ENCODE results near the gene BAZ2A. TPM values are rescaled to one million over a fixed set of nuclear protein-coding genes. Genes with fewer than 3 reads are reported as not detected.
A peak's percentile ranks its signal among the peaks of the same experiment; 100 is the strongest.
"Not testable (repeated sequence)": the region's sequence is repeated elsewhere in the genome, so short reads cannot be mapped to it uniquely, and the experiment has no call there.

Gene BAZ2A
- total RNA-seq, 4 donors from 2014 or later, result 40.5 to 65.8 (median 55.4) TPM

DNA sequence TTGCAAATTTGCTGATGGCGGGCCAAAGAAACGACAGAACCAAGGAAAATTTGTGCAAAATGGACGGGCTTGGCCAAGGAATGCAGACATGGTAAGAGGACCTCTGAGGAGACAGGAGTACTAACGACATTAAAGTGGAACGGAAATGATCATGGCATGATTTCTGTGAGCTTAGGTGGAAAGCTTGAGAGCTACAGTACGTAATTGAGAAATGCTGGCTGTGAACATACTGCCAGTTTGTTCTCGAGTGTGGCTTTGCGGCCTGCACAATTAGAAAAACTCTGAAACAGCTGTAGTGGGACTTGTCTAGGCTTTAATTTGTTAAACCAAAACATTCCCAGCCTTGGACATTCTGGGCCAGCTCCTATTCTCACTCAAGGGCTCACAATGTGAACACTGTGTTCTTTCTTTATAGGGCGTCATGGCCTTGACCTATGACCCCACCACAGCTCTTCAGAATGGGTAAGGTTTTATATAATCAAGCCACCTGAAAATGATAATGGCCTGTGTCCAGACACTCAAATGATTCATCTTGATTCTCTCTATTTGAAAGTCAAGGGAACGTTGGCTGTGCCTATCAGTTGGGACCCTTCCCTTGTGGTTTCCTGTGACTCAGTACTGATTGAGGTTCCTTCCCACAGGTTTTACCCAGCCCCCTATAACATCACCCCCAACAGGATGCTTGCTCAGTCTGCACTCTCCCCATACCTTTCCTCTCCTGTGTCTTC is 48.5 kb downstream of the BAZ2A start:
- intact Hi-C loops (cut with DNase I; ENCODE audit: low total_unique reads), result no loop called here
- in situ Hi-C loops (cut with MboI; ENCODE audit: low sequenced_read_pairs in 4 of 4), result no loop called here
- TF ChIP-seq, protein P1, sequence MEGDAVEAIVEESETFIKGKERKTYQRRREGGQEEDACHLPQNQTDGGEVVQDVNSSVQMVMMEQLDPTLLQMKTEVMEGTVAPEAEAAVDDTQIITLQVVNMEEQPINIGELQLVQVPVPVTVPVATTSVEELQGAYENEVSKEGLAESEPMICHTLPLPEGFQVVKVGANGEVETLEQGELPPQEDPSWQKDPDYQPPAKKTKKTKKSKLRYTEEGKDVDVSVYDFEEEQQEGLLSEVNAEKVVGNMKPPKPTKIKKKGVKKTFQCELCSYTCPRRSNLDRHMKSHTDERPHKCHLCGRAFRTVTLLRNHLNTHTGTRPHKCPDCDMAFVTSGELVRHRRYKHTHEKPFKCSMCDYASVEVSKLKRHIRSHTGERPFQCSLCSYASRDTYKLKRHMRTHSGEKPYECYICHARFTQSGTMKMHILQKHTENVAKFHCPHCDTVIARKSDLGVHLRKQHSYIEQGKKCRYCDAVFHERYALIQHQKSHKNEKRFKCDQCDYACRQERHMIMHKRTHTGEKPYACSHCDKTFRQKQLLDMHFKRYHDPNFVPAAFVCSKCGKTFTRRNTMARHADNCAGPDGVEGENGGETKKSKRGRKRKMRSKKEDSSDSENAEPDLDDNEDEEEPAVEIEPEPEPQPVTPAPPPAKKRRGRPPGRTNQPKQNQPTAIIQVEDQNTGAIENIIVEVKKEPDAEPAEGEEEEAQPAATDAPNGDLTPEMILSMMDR (IDR thresholded peaks at IDR 0.05 in 4 of 5, conservative IDR thresholded peaks at IDR 0.05 in 1 of 5), result no peak
- TF ChIP-seq POLR2A (IDR thresholded peaks at IDR 0.05), result no peak
- Histone ChIP-seq H3K36me3 (peaks cover 0 to 12% of the 10 kb centered on the region in 2 donors), H3K4me1 (no peaks in the 10 kb centered on the region), H3K27me3 (no peaks in the 10 kb centered on the region), H3K4me3 (no peak overlapping the region), H3K27ac (no peak overlapping the region), H3K9me3 (no peaks in the 10 kb centered on the region)
- DNase-seq (no peak), ATAC-seq (no peak)

DNA sequence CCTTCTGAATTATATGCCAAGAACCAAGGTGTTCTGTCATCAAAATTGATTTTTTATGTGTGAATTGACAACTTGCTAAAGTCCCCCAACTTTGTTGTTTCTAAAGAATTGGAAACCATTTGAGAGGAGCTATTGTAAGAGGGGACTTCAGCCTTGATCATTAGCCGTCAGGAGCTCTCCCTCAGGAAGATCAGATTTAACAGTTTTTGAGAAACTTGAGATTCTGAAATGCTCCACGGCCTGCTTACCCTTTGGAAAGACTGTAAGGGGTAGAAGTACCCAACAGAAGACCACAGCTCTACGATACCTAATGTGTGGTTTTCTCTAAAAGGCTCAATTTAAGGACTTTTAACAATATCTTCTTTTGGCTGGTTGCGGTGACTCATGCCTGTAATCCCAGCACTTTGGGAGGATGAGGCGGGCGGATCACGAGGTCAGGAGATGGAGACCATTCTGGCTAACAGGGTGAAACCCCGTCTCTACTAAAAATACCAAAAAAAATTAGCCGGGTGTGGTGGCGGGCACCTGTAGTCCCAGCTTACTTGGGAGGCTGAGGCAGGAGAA is 51.1 kb downstream of the BAZ2A start:
- intact Hi-C loops (cut with DNase I; ENCODE audit: low total_unique reads), result no loop called here
- H3K4me3 ChIP-seq, result no peak overlapping the region
- TF ChIP-seq, protein P1 (IDR thresholded peaks at IDR 0.05 in 4 of 5, conservative IDR thresholded peaks at IDR 0.05 in 1 of 5), result no peak
- TF ChIP-seq POLR2A (IDR thresholded peaks at IDR 0.05), result no peak
- ATAC-seq, result no peak
- peaks cover 0 to 12% of the 10 kb centered on the region in 2 donors for H3K36me3 ChIP-seq
- in situ Hi-C loops (cut with MboI; ENCODE audit: low sequenced_read_pairs in 4 of 4), result no loop called here
- H3K27ac ChIP-seq, result no peak overlapping the region
- no peaks in the 10 kb centered on the region for H3K9me3 ChIP-seq
- H3K27me3 ChIP-seq, result no peaks in the 10 kb centered on the region
- no peak for DNase-seq
- H3K4me1 ChIP-seq, result no peaks in the 10 kb centered on the region

DNA sequence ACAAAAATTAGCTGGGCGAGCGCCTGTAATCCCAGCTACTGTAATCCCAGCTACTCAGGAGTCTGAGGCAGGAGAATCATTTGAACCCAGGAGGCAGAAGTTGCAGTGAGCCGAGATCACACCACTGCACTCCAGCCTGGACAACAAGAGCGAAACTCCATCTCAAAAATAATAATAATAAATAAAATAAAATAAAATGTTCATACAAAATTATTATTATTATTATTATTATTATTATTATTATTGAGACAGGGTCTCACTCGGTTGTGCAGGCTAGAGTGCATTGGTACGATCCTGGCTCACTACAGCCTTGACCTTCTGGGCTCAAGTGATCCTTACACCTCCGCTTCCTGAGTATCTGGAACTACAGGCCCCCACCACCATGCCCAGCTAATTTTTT is 52.9 kb downstream of the BAZ2A start:
- H3K4me1 ChIP-seq; H3K27ac ChIP-seq; intact Hi-C loops (cut with DNase I; ENCODE audit: low total_unique reads); ATAC-seq; H3K27me3 ChIP-seq; H3K4me3 ChIP-seq; H3K9me3 ChIP-seq; DNase-seq; in situ Hi-C loops (cut with MboI; ENCODE audit: low sequenced_read_pairs in 4 of 4): not testable (repeated sequence)
- peaks cover 0 to 12% of the 10 kb centered on the region in 2 donors for H3K36me3 ChIP-seq

DNA sequence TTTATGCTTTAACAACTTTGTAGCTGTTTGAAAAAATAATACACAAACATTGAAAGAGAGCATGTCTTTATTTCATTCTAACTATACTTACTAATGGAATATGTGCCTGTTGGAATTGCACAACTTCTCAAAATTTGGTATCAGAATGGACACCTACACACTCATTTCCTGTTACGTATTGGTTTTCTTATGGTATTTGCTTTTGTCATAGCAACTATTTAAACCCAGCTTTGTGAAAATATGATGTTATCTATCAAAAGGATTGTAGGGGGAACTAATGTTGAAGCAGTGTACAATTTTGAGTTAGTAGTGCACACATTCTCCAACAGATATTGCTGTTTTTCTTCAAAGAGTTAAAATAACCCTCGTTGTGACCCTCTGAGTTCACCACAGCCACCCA is 55.9 kb downstream of the BAZ2A start:
- no peak overlapping the region for H3K4me3 ChIP-seq
- peaks cover 0 to 3% of the 10 kb centered on the region in 2 donors for H3K4me1 ChIP-seq
- no peaks in the 10 kb centered on the region for H3K27me3 ChIP-seq
- no peak overlapping the region for H3K27ac ChIP-seq
- no peaks in the 10 kb centered on the region for H3K9me3 ChIP-seq
- DNase-seq (no peak), ATAC-seq (no peak)
- no peaks in the 10 kb centered on the region for H3K36me3 ChIP-seq
- in situ Hi-C loops (cut with MboI; ENCODE audit: low sequenced_read_pairs in 4 of 4), result no loop called here
- intact Hi-C loops (cut with DNase I; ENCODE audit: low total_unique reads), result no loop called here
- TF ChIP-seq, protein P1 (IDR thresholded peaks at IDR 0.05 in 4 of 5, conservative IDR thresholded peaks at IDR 0.05 in 1 of 5), result no peak
- TF ChIP-seq POLR2A (IDR thresholded peaks at IDR 0.05), result no peak

DNA sequence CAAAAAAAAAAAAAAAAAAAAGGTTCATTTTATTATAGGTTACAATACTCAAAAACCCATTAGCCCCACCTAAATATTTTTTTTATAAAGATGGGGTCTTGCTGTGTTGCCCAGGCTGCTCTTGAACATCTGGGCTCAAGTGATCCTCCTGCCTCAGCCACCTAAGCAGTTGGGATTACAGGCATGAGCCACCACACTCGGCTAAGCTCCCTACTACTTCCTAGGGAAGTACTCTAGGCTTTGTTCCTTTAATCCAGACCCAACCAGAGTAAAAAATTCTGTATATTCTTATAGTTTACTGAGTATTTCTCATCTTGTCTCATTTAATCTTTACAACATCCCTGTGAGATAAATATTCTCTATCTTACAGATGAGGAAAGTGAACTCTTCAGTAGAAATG is 57.8 kb downstream of the BAZ2A start:
- Histone ChIP-seq H3K4me1 (peaks cover 0 to 5% of the 10 kb centered on the region in 2 donors), H3K27ac (peak overlapping the region in 1 of 4 donors; percentile 25), H3K4me3 (no peak overlapping the region), H3K36me3 (no peaks in the 10 kb centered on the region), H3K9me3 (no peaks in the 10 kb centered on the region), H3K27me3 (no peaks in the 10 kb centered on the region)
- DNase-seq (no peak), ATAC-seq (no peak)
- intact Hi-C loops (cut with DNase I; ENCODE audit: low total_unique reads) (no loop called here), in situ Hi-C loops (cut with MboI; ENCODE audit: low sequenced_read_pairs in 4 of 4) (no loop called here)
- TF ChIP-seq POLR2A (IDR thresholded peaks at IDR 0.05), result no peak
- TF ChIP-seq, protein P1 (IDR thresholded peaks at IDR 0.05 in 4 of 5, conservative IDR thresholded peaks at IDR 0.05 in 1 of 5), result no peak
